HFFc6 (cell line): Measurements from ENCODE around the gene PRKAR1B. TPM values are rescaled to one million over a fixed set of nuclear protein-coding genes. Genes with fewer than 3 reads are reported as not detected.

Experiments
- DNase-seq: peaks from one replicate; pipeline ENCODE4 v3.0.0-alpha.2; 2018
- H3K27ac Mint-ChIP-seq: 2 replicates; pipeline ENCODE4 v1.8.0; 2020; ENCODE audit warnings: mild to moderate bottlenecking, mixed read lengths
- H3K27me3 Mint-ChIP-seq: 2 replicates; pipeline ENCODE4 v1.8.0; 2021; ENCODE audit warnings: mild to moderate bottlenecking, moderate library complexity, mixed read lengths; ENCODE audit not compliant: insufficient read depth
- H3K36me3 Mint-ChIP-seq: 2 replicates; pipeline ENCODE4 v1.8.0; 2021; ENCODE audit warnings: low read depth, mixed read lengths
- H3K4me1 Mint-ChIP-seq: 2 replicates; pipeline ENCODE4 v1.8.0; 2020; ENCODE audit warnings: low read depth, mixed read lengths
- H3K4me3 Mint-ChIP-seq: 2 replicates; pipeline ENCODE4 v1.8.0; 2020; ENCODE audit warnings: mild to moderate bottlenecking, moderate library complexity, mixed read lengths
- H3K9me3 Mint-ChIP-seq: 2 replicates; pipeline ENCODE4 v1.8.0; 2020; ENCODE audit warnings: mild to moderate bottlenecking, mixed read lengths
- total RNA-seq, 6 experiments: library from RNA; stranded (reverse); fragmentation: NEBNext Ultra II Directional; extraction: Animal tissue kit (Norgen Biotek cat#: 25700); gene quantifications; 2 replicates in 1 of 6; 3 replicates in 5 of 6; pipeline ENCODE4 v1.2.3, GENCODE V29; 2021
- TF ChIP-seq, protein P1 (sequence below): fragments of 200-600 bp; sonication (generic); IDR thresholded peaks from 2 replicates; pipeline ENCODE4 v1.5.0; 2021; ENCODE audit warnings: antibody characterized with exemption, mild to moderate bottlenecking

PRKAR1B gene
- total RNA-seq, 6 experiments from 2014 or later: 15.5 to 22.7 (median 17.1) TPM

- Mint-ChIP-seq H3K4me1 (peaks cover 26% of the 10 kb centered on the region), H3K4me3 (peak overlapping the region; percentile 93), H3K9me3 (no peaks in the 10 kb centered on the region), H3K36me3 (peaks cover 7% of the 10 kb centered on the region), H3K27ac (peak overlapping the region; percentile 87), H3K27me3 (peaks cover 1% of the 10 kb centered on the region)
- TF ChIP-seq, protein P1, sequence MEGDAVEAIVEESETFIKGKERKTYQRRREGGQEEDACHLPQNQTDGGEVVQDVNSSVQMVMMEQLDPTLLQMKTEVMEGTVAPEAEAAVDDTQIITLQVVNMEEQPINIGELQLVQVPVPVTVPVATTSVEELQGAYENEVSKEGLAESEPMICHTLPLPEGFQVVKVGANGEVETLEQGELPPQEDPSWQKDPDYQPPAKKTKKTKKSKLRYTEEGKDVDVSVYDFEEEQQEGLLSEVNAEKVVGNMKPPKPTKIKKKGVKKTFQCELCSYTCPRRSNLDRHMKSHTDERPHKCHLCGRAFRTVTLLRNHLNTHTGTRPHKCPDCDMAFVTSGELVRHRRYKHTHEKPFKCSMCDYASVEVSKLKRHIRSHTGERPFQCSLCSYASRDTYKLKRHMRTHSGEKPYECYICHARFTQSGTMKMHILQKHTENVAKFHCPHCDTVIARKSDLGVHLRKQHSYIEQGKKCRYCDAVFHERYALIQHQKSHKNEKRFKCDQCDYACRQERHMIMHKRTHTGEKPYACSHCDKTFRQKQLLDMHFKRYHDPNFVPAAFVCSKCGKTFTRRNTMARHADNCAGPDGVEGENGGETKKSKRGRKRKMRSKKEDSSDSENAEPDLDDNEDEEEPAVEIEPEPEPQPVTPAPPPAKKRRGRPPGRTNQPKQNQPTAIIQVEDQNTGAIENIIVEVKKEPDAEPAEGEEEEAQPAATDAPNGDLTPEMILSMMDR: no peak
- peak; percentile 62 for DNase-seq
Observed at GRCh38 chr7:517774-518629, 209.1 kb downstream of the PRKAR1B start.

DNA sequence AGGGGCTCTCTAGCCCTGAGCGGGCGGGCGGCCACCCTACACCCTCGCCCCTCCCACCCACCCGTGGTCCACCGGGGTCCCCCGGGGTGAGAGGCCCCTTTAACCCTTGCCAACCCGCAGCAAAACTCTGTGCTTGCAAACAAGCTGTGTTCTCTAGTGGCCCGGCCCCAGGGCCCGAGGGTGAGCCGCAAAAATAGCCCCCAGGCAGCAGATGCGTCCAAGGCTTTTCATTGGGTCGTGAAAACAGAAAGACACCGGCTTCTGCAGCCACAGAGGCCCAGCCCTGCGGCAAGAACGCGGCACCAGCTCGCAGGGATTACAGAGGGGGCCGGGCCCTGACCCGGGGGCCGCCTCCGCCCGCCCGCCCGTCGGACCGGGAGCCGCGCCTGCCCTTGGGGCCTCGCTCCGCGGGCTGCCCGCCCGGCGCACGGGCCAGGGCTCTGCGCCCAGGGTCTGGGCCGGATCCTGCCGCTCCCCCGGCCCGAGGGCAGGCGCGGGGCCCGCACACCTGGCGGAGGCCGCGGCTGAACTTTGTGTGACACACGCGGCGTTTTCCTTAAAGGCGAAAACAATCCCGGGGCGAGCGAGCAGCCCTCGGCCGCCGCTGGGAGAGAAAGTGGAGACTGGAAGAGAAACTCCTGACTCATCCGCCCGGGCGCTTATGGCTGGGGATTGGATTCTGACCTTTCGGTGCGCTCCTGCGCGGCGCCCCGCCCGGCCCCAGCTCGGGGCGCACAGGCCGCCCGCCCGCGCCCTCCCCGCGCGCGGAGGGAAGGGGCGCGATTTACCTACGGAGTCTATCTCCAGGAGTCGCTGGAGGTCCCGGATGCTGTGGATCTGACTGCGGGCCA lies 210.2 kb downstream of the PRKAR1B start:
- H3K4me1 Mint-ChIP-seq: peaks cover 26% of the 10 kb centered on the region
- TF ChIP-seq, protein P1: no peak
- peak; percentile 75 for DNase-seq
- H3K27me3 Mint-ChIP-seq: peaks cover 1% of the 10 kb centered on the region
- H3K36me3 Mint-ChIP-seq: peaks cover 7% of the 10 kb centered on the region
- H3K4me3 Mint-ChIP-seq: peak overlapping the region; percentile 64
- H3K9me3 Mint-ChIP-seq: no peaks in the 10 kb centered on the region
- peak overlapping the region; percentile 70 for H3K27ac Mint-ChIP-seq

DNA sequence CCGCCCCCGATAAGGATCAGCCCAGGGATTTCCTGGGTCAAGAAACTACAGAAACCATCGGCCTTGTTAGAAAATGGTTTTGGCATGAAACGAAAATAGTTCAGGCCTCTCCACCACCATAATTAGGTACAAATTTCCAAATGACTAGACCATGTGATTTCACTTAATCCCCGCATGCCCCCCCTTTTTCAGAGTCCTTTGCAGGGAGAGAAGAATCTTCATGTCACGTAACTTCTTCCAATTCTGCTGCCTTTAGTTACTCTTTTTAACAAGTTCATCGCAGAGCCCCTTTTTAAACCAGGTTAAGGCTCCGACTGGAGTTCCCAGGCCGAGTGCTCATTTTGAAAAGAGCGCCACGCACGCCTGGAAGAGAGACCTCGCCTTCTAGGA lies 210.9 kb downstream of the PRKAR1B start:
- H3K36me3 Mint-ChIP-seq: peaks cover 7% of the 10 kb centered on the region
- peaks cover 1% of the 10 kb centered on the region for H3K27me3 Mint-ChIP-seq
- H3K4me1 Mint-ChIP-seq: peaks cover 26% of the 10 kb centered on the region
- peak overlapping the region; percentile 70 for H3K27ac Mint-ChIP-seq
- H3K9me3 Mint-ChIP-seq: no peaks in the 10 kb centered on the region
- TF ChIP-seq, protein P1: no peak
- DNase-seq: peak; percentile 14
- H3K4me3 Mint-ChIP-seq: peak overlapping the region; percentile 64

DNA sequence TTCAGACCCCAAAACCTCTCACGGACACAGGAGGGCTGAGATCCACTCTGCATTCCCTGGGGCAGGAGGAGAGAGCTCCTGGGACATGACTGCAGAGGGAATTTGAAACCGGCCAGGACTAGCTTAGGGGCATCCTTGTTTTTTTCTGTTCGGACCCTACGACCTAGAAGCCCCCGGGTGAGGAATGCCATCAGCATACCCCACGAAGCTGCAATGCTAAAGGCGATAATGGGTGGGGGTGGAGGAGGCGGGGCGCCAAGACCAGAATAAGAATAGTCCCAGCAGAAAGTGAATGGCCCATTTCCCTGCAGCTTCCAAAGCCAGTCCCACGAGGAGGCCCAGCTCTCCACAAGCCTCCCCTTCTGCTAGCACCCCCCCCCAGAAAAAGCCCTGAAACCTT lies 211.5 kb downstream of the PRKAR1B start:
- Mint-ChIP-seq H3K27ac (peak overlapping the region; percentile 70; the same call in 1 of the 2 replicates), H3K27me3 (no peaks in the 10 kb centered on the region; the same call in 1 of the 2 replicates), H3K4me3 (no peak overlapping the region), H3K4me1 (peaks cover 26% of the 10 kb centered on the region), H3K36me3 (peaks cover 7% of the 10 kb centered on the region), H3K9me3 (no peaks in the 10 kb centered on the region)
- TF ChIP-seq, protein P1: no peak
- DNase-seq: no peak

- Mint-ChIP-seq H3K9me3 (no peaks in the 10 kb centered on the region), H3K36me3 (peaks cover 7% of the 10 kb centered on the region), H3K27ac (peak overlapping the region; percentile 51), H3K4me1 (peaks cover 26% of the 10 kb centered on the region), H3K4me3 (no peak overlapping the region), H3K27me3 (no peaks in the 10 kb centered on the region; the same call in 1 of the 2 replicates)
- no peak for DNase-seq
- TF ChIP-seq, protein P1: no peak
Observed at GRCh38 chr7:514651-515598, 212.2 kb downstream of the PRKAR1B start.
